HG03060 (cell line): ENCODE data around the gene RASA4.
"Not testable (repeated sequence)": the region's sequence is repeated elsewhere in the genome, so short reads cannot be mapped to it uniquely, and the experiment has no call there.

Experiments used
- ATAC-seq: cut with Tn5 transposase; IDR thresholded peaks from one replicate; pipeline ENCODE4 v1.9.1; 2021; ENCODE audit warnings: low read depth, moderate number of reproducible peaks; ENCODE audit not compliant: unreplicated experiment

Gene RASA4

DNA sequence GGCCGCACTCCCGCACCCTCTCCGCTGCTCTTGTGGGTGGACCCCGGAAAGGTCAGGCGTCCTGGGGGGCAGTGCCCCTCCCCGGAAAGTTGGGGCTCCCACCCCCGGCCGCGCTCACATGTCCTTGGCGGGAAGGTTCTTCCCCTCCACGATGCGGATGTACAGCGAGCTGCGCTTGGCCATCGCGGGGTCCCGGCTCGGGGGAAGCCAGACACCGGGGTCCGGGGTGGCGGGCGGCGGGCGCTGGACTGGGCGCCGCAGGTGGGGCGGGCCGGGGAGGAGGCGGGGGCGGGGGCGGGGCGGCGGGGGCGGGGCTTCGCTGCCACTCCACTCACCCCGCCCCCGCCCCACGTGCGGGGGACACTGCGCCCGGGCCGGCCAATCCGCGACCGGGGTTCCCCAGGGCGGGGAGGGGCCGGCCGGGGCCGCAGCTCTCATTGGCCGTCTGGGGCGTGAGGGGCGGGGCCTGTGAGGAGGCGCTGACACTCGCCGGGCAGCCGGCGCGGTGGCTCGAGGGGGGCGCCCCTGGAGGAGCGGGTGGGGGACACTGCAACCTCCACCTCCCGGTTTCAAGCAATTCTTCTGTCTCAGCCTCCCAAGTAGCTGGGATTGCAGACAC is at the start of gene RASA4:
TSS of gene RASA4 (minus strand) at position 250 of the 619 bp plus-strand sequence. CDS start at position 183, 67 bp downstream.
- ATAC-seq, result not testable (repeated sequence)

DNA sequence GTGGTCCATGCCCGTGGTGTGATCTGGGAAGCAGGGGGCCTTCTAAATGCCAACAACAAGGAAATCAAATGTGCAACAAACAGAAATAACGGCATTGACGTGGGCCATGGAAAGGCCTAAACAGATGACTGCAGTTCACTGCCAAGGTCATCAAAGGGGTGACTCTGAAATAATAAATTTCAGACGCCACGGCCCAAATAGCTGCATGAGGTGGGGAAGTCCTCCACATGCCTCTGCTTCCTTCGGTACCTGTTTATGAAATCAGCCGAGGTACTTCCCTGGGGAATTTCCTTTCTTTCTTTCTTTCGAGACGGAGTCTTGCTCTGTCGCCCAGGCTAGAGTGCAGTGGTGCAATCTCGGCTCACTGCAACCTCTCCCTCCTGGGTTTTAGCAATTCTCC is 48.2 kb upstream of the RASA4 start:
- not testable (repeated sequence) for ATAC-seq

DNA sequence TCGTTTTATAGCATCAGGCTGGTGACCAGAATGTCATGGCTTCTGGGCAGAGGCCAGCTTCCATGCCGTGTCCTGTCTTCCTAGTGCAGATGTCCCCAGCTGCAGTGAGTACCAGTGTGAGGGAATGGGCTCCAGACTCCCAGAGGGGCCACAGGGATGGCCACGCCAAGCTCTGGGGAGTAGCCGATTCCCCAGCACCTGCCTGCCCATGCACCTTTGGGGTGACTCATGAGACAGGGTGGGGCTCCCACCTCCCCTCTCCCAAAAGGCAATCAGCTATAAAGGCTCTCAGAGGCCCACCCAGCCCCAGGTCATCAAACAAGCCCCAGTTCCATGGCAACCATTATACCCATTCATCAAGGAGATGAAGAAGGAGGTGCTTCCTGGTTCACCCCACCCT is 33.4 kb upstream of the RASA4 start, which contains the start of gene SPDYE2B:
TSS of gene SPDYE2B (plus strand) at position 396 of the 400 bp plus-strand sequence. CDS start 2,030 bp downstream, outside the sequence.
- not testable (repeated sequence) for ATAC-seq

DNA sequence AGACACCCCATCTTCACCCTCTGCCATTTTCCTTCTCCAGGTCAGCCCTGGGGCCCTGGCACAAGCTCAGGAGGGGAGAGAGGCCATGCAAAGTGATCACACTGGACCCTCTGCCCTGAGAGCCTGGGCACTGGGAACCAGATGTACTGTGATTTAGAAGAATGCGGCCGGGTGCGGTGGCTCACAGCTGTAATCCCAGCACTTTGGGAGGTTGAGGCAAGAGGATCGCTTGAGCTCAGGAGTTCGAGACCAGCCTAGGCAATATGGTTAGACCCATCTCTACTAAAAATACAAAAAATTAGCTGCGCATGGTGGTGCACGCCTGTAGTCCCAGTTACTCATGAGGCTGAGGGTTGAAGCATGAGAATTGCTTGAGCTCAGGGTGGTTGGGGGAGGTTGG is 31.3 kb upstream of the RASA4 start:
- not testable (repeated sequence) for ATAC-seq

DNA sequence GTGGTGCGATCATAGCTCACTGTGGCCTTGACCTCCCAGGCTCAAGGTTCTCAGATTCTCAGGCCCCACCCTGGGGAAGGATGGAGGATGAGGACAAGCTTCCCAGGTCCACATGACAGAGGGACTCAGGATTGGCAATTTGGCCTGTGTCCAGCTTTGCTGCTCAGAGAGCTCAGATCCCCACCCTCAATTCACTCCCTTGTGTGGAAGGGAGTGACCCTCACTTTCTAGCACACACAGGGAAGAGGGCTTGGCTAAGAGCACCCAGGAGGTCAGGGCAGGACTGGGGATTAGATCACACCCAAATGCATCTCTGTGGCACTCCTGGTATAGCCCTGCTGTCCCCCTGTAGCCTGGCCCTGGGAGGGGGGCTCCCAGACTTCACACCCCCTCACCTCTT is 26.8 kb upstream of the RASA4 start:
- not testable (repeated sequence) for ATAC-seq

DNA sequence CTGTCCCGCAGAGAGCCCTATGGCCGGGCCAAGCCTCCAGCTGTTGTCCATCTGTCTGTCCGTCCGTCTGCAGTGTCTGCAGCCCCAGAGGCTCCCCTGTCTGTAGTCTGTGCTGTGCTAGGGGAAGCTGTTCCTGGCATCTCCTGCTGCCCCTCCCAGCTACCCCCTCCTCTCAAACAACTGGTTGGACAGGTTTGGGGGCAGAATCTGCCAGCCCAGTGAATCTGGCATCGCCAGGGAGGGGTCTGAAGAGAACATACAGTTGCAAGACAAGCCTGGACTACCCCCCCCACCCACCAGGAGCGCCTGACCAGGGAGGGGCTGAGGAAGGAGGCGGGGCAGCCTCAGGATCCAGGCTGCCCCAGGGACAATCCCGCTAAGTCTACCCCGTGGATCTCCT is 26.1 kb upstream of the RASA4 start, which contains the start of gene UPK3BL1:
TSS of gene UPK3BL1 (minus strand) at position 101 of the 400 bp plus-strand sequence. CDS start at position 51, 50 bp downstream.
- ATAC-seq, result not testable (repeated sequence)

DNA sequence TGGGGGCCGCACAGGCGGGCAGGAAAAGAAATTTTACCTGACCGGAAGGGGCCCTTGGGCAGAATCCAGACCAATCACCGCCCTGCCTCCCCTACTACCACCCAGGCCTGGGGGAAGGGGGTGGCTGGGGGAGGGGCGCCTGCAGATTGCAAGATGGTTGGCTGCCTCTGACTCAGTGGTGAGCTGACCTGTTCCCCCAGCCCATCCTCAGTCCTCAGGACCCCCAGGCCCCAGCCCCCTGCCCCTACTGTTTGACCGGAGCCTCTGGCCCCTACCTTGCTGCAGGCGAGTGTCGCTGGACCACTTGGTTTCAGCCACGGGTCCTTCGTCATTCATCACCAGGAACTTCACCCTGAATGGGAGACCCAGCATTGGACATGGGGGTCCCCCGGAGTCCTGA is 22.3 kb upstream of the RASA4 start:
- not testable (repeated sequence) for ATAC-seq

DNA sequence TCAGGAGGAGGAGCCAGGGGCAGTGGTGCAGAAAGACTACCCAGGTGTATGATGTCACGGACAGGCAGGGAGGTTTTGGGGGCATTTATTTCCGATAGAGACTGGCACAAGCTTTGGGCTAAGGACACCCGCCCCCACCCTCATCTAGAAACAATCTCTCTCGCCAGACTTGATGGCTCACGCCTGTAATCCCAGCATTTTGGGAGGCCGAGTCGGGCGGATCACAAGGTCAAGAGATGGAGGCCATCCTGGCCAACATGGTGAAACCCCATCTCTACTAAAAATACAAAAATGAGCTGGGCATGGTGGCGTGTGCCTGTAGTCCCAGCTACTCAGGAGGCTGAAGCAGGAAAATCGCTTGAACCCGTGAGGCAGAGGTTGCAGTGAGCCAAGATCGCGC is 20.4 kb upstream of the RASA4 start:
- ATAC-seq, result not testable (repeated sequence)

DNA sequence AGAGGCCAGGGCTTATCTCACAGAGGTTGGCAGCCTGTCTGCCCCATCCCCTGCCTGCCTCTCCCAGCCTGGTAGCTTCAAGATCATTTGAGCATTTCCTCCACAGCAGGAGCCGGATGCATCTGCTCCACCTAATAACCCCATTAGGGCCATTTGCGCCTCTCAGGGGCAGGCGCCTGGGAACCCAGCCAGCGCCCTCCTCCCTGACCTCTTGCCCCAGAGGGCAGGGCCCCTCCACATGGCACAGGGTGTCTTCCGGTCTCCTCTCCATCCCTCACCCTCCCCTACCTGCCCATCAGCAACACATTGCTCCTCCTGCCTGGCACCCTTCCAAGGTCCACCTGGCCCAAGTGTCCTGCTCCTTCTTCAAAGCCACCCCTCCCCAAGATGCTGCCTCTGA is 18.8 kb upstream of the RASA4 start:
- ATAC-seq, result not testable (repeated sequence)

DNA sequence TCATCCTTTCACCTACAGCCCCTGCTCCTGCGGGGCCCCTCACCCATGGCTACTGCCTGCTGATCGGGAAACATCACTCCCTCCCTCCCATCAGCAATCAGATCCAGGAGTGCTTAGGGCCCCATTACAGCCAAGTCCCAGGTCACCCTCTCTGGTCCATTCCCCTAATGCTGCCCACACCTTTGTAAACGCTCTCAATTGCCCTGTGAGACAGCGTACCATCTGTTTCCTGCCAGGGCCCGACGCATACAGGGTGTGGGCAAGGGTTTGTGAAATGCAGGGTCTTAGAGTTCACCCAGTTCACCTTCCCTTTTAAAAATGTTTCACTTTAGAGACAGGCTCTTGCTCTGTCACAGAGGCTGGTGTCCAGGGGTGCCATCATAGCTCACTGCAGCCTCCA is 17.7 kb upstream of the RASA4 start:
- not testable (repeated sequence) for ATAC-seq

DNA sequence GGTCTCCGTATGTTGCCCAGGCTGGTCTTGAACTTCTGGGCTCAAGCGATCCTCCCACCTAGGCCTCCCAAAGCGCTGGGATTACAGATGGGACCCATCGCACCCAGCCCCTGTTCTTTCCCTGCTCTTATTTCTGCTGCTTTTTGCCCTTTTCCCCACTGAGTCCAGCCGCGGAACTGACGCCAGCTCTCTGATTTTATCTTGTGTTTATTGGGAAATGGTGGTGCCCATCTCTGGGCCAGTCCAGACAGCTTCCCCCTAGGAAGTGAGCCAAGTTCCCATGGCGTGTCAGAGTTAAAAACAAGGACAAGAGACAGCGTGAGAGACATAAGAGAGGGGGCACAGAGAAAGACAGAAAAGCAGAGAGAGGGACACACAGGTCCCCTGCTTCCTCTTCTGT is 14.1 kb upstream of the RASA4 start:
- ATAC-seq, result not testable (repeated sequence)

DNA sequence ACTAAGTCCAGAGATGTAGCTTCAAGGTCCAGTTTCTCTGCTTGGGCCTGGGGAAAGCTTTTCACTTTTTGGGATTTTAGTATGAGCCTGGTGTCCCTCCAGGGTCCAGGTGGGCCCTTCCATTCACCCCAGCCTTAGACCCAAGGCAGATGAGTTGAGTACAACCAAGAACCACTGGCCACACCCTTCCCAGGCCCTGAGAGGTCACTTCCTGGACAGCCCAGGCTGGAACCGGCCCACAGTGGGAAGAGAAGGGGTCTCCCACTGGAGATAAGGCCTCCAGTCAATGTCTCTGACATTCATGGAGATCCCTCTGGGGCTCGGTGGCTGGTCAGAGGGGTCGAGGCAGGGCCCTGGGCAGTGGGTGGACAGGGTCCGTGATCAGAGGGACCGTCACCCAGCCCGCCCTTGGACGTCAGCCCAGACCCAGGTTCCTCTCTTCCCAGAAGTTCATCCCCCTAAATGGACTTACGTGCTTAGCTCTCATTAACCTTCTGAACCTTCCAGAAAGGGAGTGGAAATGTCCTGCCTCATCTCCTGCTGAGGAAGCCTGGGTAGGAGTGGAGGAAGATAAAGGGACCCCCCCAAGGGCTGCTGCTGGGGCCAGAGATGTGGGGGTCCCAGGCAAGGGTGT is 10.8 kb upstream of the RASA4 start:
- not testable (repeated sequence) for ATAC-seq

DNA sequence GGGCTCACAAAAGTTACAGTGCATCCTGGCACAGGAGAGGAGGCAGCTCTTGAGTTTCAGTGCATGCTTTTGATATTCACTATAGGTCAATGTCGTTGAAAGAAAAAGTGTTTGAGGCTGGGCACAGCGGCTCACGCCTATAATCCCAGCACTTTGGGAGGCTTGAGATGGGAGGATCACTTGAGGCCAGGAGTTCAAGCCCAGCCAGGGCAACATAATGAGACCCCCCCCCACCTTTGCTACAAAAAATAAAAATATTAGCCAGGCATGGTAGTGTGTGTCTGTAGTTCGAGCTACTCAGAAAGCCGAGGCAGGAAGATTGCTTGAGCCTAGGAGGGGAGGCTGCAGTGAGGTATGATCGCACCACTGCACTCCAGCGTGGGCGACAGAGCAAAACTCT is 1.6 kb upstream of the RASA4 start:
- not testable (repeated sequence) for ATAC-seq

DNA sequence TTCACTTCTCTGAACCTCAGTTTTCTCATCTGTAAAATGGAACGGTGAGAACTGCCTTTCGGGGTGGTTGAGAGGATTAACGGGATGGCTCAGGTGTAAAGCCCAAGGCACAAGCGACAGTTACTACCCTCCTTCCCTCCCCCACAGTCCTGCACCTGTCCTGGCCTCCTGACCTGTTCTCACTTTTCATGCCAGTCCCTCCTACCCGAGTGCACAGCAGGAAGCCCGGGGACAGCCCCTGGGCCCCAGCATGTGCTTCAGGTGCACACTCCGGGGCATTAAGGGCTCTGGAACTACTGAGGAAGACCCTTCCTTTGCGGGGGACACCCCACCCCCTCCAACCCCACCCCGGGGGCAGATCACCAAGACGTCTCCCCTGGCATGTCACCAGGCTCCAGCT is 626 bp downstream of the RASA4 start:
- ATAC-seq, result not testable (repeated sequence)

DNA sequence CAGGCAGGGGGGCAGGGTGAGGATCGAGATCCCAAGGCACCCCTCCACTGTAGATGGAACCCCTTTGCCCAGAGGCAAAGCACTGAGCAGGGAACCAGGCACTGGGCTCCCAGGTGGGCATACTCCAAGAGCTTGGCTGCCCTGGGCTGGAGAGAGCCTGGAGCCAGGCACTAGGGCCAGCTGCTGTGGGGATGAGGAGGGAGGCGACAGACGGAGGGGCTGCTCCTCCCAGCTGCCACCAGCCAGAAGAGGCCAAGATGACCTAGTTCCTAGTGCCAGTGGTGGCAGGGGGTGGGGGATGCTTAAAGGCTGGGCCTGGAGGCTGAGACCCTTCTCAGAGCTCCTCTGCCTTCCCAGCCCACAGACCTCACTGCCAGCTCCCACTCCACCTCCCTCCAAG is 1.7 kb downstream of the RASA4 start:
- ATAC-seq, result not testable (repeated sequence)

DNA sequence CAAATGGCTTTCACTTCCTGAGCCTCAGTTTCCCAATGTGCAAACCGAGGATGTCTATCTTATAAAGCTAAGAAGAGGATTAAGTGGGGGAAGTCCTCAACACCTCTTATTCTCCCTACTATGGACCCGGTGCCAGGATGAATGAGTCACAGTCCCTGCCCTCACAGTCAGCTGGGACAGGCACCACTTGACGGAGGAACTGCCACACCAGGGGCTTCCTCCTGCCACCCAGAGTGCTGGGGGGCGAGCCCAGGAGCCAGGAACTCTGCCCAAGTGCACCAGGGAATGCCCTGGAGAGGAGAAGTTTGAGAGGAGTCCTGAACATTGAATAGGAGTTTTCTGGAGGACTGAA is 2.2 kb downstream of the RASA4 start:
- ATAC-seq, result peak; percentile 16

DNA sequence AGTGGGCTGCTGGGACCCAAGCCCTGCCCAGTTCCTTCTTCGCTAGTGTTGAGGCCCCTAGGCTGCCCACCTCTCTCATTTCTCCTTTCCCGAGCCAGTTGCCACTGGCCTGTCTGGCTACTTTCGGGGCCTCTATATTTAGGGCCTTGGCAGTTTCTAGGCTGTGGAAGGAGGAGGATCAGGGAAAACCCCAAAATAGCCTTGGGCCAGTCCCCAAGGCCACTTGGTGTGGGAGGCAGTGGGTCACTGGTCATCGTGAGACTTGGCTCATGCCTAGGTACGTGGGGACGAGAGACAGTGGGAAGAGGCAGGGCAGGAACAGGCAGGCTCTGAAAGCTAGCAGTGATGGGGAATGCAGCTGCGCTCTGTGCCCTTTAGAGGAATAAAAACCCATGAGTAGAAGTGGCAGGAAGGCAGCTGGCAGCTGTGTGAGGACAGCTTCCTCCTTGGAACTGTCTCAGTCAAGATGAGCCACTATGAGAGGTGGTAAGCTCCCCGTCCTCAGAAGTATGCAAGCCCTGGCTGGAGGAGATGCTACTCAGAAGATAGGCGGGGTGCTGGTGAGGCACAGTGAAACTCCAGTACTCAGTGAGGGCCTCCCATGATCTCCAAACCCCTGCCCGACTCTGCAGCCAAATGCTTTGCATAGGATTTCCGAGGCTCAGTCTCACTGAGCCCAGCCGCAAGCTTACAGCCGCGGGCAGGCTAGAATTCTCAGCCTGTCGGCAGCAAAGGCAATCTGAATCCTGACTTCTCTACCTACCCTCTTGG is 2.8 kb downstream of the RASA4 start:
- peak; percentile 65 for ATAC-seq

DNA sequence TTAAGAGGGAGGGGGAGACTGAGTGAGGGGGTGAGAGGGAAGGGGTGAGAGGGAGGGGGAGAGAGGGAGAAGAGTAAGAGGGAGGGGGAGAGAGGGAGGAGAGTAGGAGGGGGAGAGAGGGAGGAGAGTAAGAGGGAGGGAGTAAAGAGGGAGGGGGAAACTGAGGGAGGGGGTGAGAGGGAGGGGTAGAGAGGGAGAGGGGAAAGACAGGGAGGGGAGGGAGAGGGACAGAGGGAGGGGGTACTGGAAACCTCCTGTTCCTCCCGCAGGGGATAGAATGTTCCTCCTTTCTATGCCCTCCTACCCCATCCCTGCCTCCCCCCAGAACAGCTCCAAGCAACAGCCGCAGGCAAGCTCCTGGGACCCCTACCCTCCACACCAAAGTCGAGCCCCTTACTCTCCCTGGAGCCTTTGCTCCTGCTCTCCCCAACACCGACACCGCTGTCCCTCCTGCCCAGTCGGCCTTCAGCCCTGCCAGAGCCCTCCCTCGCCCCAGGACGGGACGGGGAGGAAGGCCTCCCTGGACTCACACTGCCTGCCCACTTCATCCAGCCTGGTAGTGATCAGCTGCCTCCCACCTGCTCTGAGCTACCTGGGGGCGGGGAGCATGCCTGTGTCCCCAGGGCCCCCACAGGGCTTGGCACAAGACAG is 4.8 kb downstream of the RASA4 start:
- ATAC-seq, result not testable (repeated sequence)

DNA sequence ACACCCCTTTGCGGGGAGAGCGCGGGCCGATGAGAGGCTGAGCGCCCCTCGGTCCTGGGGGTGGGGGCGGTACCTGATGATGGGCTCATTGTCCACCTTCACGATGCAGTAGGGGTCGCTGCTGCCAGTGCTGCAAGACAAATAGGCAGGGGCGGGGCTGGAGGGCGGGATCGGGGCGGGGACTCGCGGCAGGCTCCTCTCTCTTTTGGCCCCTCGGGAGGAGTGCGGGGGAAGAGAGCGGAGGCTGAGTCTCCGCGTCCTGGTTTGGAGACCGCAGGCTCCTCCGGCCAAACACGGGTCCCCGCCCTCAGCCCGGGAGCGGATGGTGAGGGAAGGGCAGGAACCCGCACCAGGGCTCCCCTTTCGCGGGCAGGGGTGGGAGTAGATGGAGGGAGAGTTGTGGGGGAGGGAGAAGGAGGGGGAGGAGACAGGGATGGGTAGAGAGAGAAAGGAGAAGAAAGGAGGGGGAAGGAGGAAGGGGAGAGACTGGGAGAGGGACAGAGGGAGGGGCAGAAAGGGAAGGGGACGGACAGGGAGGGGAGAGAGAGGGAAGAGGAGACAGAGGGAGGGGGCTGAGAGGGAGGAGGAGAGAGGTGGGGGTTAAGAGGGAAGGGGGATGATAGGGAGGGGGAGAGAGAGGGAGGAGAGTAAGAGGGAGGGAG is 5.4 kb downstream of the RASA4 start:
- not testable (repeated sequence) for ATAC-seq

DNA sequence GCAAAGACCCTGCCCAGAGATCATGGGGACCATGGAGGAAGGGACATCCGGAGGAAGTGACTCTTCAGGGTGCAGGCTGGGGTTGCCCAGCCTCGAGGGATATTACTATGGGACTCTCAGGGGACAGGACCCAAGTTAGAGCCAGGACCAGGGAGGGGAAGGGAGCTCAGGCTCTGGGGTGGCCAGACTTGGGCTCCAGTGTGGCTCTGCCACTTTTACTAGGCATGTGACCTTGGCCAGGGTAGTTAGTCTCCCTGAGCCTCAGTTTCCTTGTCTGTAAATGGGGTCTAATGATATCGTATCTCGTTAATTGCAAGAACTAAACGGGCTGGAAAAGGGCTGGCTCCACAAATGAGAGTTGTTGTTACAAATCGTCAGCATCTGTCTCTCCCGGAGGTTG is 6.1 kb downstream of the RASA4 start:
- ATAC-seq, result not testable (repeated sequence)
